ENCODE results near the gene FBXO15.
A peak's percentile ranks its signal among the peaks of the same experiment; 100 is the strongest.

Gene FBXO15

DNA sequence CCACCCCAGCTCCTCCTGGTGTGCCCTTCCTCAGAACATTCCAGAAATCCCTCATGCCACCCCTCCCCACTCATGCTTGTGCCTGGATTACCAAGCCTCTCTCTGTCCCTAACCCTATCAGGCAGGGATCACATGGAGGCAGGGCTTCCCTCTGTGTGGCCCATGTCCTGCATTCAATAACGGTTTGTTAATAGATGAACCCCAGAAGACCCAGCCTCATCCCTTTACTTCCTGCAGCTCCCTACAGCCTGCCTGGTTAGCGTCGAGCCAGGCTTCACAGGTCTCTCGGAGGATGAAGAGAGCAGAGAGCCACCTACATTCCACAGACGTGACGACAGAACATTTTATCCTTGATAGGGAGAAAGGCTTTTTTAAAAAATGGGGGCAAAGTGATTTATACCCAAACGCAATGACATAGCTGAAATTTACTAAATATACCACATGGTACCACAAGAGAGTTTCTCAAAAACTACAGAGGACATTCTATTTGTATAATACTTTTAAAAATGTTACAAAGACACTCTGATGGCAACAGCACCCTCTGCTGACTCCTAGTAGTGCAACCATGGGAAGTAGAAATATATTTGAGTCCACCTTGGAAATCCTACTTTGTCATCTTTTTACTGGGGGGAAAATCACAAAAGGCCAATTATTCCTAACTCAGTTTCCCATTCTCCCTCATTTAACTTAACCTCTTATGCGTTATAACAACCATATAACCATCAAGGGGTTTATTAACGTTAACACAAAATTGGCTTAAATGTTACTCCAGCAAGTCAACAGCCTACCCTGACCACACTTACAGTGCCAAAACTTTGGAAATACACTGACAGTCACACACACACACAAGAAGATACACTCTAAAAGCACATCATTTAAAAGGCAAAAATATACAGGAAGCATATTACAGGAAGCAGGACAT, 30.7 kb downstream of the FBXO15 start:
- DNase-seq (ENCODE audit: extremely low spot score, insufficient read length, low read depth) (no peak), FAIRE-seq (no peak)

DNA sequence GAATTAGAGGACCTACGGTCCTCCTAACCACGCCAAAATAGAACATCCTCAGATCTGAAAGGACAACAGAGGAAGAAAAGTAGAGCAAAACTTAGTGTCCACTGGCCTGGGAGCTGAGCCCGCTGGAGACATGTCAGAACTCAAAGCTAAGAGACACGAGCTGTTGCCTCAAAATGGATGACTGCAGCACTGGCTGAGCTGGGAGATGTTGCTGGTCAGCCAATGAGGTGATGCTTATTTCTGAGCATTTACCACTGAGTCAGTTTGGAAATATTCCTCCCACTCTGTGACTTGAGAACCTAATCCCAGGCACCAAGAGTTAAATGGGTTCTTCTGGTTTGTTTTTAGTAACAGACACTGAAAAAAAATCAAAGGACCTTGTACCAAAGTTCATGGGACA, 32.6 kb downstream of the FBXO15 start:
- no peak for DNase-seq (ENCODE audit: extremely low spot score, insufficient read length, low read depth)
- FAIRE-seq = no peak

DNA sequence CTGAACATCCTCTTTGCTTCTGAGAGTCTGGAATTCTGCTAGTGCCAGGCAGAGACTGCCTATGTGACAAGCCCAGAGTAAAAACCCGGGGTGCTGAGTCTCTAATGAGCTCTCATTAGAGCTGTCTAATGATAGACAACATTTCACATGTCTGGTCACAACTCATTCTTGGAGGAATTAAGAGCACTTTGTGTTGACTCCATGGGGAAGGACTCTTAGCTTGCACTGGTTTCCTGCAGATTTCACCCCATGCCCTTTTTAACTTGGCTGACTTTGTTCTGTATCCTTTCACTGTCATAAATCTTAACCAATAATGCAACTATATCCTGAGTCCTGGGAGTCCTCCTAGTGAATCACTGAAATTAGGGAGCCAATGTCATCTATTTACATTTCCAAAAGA, 33.5 kb downstream of the FBXO15 start:
- DNase-seq (ENCODE audit: extremely low spot score, insufficient read length, low read depth) (no peak), FAIRE-seq (no peak)

DNA sequence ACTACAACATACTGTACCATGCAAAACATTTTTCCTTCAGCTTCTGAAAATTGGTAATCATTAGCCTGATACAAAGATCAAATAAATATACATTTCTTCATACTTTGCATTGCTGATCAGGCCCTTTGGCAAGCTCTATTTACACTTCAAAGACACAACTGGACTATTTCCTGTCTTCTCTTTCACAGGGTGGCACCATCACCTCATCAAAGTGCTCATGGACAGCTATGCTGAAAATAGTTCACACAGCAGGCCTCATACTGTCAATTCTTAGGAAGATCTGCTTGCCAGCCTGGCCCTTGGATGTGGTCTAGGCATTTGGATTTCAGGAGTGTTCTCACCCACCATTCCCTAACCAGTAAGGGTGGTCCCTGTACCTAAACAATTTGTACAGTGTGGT, 33.9 kb downstream of the FBXO15 start:
- FAIRE-seq (no peak), DNase-seq (ENCODE audit: extremely low spot score, insufficient read length, low read depth) (no peak)

DNA sequence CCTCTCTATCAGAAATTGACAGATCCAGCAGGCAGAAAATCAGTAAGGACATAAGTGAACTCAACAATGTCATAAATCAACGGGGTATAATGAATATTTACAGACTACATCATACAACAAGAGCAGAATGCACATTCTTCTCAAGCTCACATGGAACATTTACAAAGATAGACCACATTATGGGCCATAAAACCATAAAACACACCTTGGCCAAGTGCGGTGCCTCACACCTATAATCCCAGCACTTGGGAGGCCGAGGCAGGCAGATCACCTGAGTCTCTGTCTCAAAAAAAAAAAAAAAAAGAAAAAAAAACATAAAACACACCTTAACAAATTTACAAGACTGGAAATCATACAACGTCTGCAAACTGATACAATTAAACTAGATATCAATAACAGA, 36.7 kb downstream of the FBXO15 start:
- no peak for DNase-seq (ENCODE audit: extremely low spot score, insufficient read length, low read depth)
- FAIRE-seq = no peak

DNA sequence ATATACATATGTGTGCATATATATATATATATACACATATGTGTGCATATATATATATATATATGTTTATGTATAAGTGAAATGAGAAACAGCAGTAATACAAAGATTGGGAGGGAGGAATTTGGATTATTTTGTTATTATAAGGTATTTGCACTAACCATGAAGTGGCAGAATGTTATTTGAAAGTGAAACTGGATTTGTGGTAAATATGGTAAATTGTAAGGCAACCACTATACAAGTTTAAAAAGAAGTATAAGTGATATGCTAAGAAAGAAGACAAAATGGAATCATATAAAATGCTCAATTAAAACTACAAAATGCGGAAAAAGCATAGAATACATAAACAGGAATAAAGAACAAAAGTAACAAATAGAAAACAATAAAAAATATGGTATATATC, 37.5 kb downstream of the FBXO15 start:
- no peak for DNase-seq (ENCODE audit: extremely low spot score, insufficient read length, low read depth)
- no peak for FAIRE-seq

DNA sequence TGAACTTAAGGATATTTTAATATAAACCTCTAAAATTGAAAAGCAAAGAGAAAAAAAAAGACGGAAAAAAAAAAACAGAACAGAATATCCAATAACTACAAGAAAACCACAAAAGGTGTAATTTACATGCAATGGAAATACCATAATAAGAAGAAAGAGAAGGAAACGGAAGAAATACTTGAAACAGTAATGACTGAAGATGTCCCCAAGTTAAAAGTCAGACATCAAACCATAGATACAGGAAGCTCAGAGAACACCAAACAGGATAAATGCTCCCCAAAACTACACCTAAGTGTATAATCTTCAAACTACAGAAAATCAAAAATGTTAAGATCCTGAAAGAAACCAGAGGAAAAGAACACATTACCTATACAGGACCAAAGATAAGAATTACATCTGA, 39.2 kb downstream of the FBXO15 start:
- DNase-seq (ENCODE audit: extremely low spot score, insufficient read length, low read depth) (no peak), FAIRE-seq (no peak)

DNA sequence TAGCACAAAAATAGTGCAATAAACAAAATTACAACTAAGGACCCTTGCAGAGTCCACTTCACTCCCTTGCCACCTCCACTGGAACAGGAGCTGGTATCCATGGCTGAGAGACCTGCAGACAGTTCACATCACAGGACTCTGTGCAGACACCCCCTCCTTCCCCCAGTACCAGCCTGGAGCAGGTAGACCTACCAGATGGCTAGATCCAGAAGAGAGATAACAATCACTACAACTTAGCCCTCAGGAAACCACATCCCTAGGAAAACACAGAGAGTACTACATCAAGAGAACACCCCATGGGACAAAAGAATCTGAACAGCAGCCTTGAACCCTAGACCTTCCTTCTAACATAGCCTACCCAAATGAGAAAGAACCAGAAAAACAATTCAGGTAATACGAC, 49.8 kb downstream of the FBXO15 start:
- no peak for FAIRE-seq

DNA sequence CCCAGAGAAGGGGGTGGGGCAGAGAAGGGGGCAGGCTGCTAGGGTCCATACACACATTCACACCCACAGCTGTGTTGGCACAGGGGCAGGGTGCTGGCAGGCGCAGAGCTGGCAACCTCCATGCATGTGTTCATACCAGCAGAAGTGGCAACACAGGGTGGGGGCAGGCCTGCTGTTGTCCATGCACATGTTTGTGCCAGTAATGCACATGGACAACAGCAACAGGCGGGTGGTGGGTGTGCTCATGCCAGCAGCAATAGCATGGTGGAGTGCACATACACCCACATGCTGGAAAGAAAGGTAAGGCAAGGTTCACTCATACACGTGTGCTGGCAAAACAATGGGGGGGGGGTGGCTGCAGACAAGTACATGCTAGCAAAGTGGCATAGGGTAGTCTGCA, 54.7 kb downstream of the FBXO15 start:
- FAIRE-seq (no peak), DNase-seq (ENCODE audit: extremely low spot score, insufficient read length, low read depth) (no peak)

More for the DNA sequence above, 49.8 kb downstream of the FBXO15 start:
- no peak for DNase-seq (ENCODE audit: extremely low spot score, insufficient read length, low read depth)

DNA sequence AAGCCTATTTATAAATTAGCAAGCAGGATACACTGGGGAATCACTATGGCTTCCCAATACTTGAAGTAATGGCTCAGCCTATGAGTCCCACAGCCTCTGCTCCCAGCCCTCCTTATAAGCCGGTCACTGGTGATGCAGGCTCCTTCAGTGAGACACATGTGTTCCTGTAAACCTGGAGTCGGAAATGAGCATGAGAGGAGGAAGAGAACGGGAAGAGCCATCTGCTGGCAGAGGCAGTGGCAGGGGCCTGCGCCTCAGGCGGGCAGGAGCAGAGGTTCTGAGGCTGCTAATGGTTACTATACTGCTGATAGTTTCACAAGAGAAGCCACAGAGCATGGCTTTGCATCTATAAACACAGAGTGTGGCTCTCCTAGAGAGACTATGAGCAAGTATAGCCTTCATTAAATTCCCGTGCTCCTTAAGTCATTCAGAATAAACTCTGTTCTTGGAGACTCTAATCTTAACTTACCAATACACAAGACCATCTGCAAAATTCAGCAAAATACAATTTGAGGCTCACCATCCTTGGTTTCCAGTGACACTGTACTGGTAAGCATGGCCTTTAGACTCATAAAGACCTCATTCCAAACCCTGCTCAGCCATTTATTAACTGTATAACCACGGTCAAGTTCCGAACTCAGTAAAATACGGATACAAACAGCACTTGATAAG, 63.3 kb downstream of the FBXO15 start:
- DNase-seq (ENCODE audit: extremely low spot score, insufficient read length, low read depth) (no peak), FAIRE-seq (no peak)

DNA sequence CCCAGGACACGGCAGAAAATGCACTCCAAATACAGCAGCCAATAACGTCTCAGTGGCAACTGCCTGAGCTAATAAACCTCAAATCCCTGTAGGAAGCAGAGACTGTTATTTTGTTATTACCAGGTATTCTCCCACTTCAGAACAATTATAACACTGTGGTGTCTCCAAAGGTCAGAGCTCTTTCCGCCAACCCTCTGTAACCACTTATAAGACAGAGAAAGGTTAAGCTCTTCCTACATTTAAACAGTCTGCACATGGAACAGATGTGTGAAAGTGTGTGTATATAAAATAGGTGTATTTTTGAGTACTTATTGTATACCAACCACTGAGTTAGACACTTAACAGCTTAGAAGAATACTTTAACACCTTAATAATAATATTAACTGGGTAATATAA, 64.1 kb downstream of the FBXO15 start:
- DNase-seq (ENCODE audit: extremely low spot score, insufficient read length, low read depth) (no peak), FAIRE-seq (no peak)

DNA sequence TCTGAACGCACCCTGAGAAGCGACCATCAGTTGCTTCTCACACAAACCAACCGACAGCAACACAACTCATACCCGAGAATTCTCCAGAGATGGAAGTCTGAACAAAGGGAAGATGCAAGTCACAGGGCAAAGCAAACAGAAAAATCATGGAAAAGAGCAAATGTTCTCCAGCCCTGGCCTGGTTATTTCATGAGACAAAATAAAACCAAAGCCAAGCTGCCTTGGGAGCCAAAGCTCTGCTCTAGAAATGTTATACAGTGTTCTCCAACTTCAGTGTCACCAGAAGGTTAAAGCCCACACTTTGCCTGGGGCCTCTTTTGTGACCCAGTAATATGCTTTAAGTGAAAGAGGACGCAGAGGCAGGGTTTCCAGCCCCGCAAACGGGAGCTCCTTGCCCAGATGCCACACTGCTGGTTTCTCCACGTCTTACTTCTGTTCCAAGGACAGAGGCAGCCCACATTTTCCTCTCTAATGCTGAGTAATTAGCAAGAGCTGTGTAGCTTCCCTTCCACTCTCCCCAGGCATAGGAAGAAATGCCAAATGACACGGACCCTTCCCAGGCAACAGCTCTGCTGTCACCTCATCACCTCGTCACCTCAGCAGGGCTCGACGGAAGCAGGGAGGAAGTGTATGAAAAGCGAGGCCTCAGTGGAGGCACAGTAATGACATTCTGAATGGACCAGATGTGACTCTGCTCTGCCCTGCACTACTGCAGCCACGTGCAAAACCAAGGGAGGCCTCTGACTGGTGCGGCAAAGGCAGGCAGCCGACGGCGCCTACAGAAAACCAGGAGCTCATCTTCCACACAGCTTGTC, 64.7 kb downstream of the FBXO15 start:
- DNase-seq (ENCODE audit: extremely low spot score, insufficient read length, low read depth) = no peak
- no peak for FAIRE-seq

DNA sequence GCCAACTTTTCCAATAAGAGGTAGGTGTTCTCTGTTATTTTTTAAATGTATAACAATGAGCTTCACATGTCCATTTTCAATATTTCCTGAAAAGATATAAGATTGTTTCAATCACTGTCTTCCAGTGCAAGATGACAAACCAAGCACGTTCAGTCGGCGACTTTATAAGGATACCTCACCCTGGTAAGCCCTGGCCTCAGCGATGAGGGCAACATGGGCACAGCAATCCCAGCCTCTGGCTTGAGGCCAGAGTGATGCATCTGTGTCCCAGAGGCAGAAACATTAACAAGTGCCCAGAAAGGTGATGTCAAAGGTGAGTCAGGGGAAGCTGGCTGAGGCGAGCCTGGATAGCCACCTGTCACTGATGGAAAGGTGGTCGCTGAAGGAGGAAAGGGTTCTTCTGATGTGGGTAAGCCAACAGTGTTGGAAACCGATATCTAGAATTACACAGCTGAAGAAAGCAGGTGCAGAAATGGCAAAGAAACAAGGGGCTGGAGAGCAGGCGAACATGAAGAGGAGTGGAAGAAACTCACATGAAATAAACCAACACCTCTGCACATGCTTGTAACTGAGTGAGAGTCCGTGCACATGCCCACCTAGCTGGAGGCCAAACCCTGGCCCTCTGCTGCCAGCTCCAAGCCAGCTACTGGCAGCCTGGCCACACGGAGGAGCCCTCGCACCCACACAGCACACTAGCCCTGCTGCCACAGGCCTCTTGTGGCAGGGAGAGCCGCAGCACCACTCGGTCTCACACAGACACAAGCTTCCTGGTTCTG, 65.5 kb downstream of the FBXO15 start:
- peak; percentile 8 for DNase-seq (ENCODE audit: extremely low spot score, insufficient read length, low read depth)
- no peak for FAIRE-seq

DNA sequence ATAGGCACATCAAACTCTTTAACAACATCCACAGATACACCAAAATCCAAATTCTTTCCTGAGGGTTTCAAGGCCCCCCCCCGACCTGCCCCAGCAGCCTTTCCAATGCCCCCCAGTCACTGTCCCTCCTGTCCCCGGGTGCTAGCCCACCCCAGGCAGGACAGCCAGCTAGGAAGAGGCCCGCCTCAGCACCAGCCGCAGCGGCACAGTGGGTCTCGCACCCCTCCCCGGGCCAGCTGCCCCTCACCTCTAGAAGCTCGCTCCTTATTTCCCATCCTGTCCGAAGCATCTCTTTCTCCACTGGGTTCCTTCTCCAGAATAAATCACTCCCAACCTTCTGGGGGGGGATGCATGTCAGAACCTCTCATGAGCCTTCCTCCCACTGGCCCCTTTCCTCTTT, 69.4 kb downstream of the FBXO15 start:
- DNase-seq (ENCODE audit: extremely low spot score, insufficient read length, low read depth) (no peak), FAIRE-seq (no peak)

DNA sequence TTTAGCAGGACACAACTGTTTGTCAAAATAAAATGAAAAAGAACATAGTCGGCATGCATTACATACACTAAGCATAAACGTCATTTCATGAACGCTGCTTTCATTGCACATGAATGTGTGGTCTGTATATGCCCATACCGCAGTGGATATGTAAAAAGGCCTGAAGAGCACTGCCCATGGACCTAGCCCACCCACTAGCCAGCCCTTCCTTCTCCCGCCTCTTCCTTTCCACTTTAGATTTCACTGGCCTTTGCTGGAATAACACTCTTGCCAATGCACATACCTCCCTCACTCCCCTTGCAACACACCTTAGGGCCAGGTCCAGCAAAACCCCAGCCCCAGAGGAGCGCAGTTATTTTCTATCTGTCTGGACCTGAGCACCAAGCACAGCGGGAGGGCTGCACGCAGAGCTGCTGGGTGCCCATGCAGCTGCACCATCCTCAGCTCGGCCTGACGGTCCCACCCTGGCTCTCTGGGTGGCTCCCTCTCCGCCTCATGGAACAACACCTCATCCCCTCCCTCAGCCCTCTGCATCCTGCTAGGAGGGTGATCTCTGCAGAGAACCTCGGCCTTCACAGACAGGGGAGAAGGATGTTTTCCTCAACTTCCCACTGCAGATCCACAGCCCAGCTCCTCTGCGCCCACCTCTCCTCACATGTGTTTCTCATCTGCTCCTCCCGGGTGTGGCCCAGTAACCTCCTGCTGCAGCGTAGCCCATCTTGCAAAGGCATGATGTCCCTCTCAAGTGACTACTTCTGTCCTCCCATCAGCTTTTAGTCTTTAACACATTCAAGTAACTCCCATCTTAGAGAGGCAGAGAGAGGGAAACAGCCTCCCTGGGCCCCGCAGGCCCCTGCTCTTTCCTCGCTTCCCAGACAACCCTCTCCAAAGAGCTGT, 72.7 kb downstream of the FBXO15 start:
- DNase-seq (ENCODE audit: extremely low spot score, insufficient read length, low read depth) = no peak
- no peak for FAIRE-seq

DNA sequence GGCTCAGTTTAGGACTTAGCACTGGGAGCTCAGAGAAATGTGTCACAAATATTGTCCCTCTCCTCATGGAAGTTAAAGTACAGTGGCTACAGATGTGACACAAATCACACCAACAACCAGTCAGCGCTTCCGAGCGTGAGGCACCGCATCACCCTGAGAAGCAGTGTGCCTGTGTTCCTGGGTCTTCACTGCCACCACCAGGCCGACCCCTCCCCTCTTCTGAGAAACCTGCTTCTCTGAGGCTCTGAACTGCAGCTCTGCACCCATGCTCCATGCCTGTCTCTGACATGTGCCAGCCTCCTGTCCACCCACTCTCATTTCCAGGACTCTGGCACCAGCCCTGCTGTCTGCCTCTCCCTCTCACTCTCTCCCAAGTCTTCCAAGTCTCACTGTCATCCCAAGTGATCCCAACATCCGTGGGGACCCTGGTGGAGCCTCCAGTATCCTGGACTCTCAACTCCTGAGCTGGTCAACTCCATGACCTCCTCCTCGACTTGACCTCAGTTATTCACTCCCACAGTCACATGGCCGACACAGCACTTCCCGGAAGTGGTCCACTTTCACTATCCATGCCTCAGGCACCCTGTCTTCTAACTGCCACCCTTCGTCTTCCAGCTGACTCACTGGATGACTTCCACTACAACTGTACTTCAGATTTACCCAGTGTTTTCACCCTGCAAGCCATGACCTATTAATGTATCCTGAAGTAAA, 73.5 kb downstream of the FBXO15 start:
- DNase-seq (ENCODE audit: extremely low spot score, insufficient read length, low read depth) = no peak
- no peak for FAIRE-seq

DNA sequence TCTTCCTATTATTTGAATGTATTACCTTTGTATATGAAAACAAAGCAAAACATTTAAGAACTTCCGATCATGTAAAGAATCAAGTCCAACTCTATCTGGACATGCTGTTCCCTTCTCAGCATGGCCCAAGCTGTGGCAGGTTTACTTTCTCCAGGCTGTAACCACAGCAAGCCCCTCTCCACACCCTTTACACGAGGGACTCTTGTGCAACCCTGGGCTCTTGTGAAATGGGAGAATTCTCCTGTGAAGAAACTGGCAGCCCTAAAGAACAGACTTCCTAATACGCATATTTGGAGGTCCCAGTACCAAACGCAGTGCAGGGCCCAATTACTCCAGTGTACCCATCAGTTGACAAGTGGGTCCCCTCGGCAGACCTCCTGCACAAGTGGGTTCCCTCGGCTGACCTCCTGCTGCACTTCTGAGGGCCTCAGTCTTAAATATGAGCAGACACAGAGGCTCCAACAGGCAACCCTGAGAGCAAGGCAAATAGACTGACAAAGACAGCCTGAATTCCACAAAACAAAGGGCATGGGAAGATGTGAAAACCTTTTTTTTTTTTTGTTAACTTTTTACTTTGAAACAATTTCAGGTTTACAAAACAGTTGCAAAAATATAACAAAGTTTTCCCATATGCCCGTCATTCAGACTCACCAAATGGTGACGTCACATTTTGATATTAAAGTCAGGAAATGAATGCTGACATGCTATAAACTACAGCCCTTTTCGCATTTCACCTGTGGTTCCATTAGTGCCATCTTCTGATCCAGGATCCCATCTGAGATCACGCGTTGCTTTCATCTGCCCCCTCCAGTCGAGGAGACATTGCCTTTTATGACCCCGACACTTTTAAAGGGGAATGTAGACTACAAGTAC, 78.2 kb downstream of the FBXO15 start:
- DNase-seq (ENCODE audit: extremely low spot score, insufficient read length, low read depth) (no peak), FAIRE-seq (no peak)

DNA sequence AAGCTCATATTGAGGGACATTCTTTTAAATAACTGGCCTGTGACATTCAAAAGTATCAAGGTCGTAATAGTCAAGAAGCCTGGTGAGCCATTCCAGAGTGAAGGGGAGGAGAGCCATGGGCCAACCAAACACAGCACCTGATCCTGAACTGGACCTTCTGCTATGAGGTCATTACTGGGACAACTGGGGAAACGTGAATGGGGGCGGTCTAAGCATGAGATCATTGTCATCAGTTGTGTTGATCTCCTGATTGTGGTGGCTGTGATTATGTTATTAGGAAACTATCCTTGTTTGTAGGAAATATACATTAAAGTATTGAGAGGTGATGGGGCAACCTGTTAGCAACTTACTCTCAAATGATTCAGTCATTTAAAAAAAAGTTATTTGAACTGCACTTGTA, 79.3 kb downstream of the FBXO15 start:
- no peak for FAIRE-seq
- no peak for DNase-seq (ENCODE audit: extremely low spot score, insufficient read length, low read depth)

Data from GM18507 (cell line).